ENCODE results near the gene ANO2.

- TF ChIP-seq CTCF (IDR thresholded peaks at IDR 0.05; ENCODE audit: low read depth, low read length, poor library complexity, severe bottlenecking) (no peak), EZH2phosphoT487 (IDR thresholded peaks at IDR 0.05; ENCODE audit: borderline replicate concordance, low read length) (no peak)
These were observed 351.1 kb downstream of the ANO2 start for GRCh38 chr12:5593998-5594397.

Data from DOHH2 (cell line).